Measurements from ENCODE around the gene MAMDC4.

DNA sequence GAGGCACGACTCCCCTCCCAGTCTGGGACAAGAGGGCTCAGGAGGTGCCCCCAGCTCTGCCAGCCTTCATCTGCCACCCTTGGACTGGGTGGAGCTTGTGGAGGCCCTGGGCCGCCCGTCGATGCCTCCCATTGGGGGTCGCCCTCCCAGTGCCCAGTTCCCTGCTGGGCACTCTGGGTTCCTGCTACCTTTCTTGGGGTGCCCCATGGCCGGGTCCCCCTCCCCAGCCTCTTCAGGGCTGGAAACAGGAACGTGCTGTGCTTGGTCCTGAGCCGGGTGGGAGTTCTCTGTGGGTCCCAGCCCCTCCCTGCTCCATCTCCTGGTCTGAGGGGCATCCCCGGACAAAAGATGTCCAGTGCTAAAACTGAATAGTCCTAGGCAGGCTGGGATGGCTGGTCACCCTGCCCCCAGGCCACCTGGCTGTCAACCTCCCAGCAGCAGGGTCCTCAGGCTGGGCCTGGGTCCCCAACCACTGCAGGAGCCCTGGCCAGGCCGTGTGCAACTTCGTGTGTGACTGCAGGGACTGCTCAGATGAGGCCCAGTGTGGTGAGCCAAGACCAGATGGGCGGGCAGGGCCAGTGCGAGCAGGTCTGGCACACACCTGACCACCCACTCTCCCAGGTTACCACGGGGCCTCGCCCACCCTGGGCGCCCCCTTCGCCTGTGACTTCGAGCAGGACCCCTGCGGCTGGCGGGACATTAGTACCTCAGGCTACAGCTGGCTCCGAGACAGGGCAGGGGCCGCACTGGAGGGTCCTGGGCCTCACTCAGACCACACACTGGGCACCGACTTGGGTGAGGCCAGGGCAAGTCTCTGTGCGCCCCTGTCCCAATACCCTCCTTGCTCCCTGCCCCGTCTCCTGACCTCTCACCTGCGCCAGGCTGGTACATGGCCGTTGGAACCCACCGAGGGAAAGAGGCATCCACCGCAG is 784 bp downstream of the MAMDC4 start:
- TF ChIP-seq, protein P1, sequence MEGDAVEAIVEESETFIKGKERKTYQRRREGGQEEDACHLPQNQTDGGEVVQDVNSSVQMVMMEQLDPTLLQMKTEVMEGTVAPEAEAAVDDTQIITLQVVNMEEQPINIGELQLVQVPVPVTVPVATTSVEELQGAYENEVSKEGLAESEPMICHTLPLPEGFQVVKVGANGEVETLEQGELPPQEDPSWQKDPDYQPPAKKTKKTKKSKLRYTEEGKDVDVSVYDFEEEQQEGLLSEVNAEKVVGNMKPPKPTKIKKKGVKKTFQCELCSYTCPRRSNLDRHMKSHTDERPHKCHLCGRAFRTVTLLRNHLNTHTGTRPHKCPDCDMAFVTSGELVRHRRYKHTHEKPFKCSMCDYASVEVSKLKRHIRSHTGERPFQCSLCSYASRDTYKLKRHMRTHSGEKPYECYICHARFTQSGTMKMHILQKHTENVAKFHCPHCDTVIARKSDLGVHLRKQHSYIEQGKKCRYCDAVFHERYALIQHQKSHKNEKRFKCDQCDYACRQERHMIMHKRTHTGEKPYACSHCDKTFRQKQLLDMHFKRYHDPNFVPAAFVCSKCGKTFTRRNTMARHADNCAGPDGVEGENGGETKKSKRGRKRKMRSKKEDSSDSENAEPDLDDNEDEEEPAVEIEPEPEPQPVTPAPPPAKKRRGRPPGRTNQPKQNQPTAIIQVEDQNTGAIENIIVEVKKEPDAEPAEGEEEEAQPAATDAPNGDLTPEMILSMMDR (IDR thresholded peaks at IDR 0.05) = no peak
- TF ChIP-seq POLR2A (IDR thresholded peaks at IDR 0.05) = no peak
